RPMI8226 (cell line): ENCODE results near the gene CLSTN2.

Source experiments
- DNase-seq: peaks from one replicate; pipeline ENCODE4 v3.0.0-alpha.2; 2015

Gene CLSTN2

DNA sequence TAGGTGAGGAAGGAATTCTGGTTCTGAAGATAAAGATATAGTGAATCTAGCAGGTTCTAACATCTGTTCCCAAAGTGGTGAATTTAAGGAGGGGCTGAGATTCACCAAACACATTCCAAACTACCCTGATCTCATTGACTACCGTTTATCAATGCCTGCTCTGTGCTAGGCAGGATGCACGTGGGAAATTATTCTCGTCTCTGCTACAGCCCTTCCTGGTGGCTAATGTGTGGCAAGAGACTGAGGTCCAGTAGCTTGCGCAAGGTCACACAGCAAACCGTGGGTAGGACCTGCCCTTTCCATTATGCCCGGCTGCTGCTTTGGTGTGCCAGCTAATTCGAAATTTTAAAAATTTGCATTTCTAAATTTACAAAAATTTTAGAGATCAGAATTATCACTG lies 533.4 kb downstream of the CLSTN2 start:
- no peak for DNase-seq

DNA sequence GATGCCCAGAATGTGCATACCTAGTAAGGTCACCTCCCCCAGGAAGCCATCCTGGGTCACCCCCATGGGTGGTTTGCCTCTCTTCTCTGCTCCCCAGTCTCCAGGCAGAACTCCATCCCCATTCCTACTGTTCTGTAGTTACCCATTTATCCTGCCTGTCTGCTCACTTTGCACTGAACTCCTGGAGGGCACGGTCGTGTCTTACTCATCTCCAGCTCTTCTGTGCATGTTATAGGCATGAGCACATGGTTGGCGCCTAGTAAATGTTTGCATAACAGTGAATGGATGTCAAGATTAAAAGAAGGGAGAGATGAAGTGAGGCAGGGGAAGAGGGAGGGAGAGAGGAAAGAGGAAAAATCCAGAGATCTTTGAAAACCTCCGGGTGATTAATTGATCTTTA lies 534.5 kb downstream of the CLSTN2 start:
- DNase-seq, result no peak

DNA sequence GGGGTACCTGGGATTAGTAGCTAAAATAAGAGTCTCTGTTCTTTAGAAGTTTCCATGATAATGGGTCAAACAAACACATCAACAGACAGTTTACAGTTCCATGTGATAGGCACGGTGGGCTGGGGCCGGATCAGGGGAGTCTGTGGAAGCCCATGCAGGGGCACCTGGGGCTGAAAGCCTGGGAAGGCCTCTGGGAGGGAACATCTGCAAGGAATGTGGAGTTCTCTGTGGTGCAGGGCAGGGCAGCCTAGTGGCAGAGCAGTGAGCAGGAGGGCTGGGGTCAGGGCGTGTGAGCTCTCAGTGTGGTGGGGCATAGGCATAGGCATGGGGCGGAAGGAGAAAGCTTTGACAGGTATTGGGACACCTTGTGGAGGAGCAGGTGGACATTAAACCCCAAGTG lies 535.2 kb downstream of the CLSTN2 start:
- DNase-seq, result no peak

DNA sequence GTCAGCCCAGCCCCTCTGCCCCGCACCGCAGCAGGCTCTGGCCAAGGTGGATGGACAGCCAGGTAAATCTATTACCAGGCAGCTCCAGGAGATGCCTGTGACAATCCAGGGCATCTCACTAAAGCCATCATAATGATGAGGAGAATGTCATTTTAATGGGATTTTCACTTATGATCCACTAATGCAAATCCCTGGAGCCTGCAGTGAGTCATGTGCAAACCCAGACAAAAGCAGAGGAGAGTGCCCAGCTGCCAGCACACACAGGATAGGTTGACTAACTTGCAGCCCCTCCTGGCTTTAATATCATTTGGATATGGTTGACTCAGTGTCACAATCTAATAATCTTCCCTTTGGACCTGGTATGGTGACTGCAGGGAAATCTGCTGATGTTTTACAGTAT lies 536.0 kb downstream of the CLSTN2 start:
- no peak for DNase-seq

DNA sequence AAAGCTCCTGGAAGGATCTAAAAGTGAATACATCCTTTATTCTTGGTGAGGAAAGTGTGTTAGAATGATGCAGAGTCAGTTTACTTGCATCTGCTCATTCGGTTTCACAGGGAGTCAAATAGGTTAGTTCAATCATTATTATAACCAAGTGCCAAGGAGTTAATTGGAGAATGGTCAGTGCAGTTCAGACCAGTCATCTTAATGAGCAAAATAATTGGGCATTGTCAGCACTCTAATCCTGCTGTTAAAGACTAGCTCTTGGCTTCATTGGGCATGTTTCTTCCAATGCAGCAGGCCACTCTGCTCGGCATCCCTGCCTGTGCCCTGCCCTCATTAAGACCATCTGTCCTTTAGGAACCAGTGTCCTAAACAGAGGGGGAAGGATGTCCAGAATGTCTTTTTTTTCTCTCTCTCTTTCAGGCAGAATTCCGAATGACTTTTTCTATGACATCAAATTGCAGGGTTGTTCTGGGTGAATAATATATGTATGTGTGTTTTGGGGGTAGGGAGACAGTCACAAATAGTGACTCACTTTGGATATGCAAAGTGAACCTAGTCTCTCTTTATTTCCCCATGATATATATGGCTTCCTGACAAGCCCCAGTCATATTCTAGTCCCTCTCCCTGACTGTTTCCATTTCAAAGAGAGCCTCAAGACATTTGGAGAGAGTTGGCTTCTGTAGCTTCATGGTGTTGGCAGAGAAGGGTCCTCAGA lies 537.5 kb downstream of the CLSTN2 start:
- no peak for DNase-seq

DNA sequence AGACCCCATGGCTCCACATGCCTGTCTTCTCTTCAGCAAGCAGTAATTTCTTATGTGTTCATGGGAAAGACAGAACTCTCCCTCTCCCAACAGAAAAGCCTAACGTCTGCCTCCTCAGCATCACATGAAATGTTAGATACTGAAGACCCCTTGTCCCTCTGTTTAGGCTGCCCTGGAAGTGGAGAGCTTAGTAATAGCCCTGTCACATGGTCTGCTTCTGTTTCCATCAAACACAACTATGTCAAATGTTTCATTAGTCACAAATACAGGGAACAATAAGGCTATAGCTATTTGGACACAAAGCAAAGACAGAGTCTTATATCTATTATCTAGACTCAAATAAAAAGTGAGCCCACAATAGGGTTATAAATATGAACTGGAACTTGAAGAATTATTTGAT lies 552.6 kb downstream of the CLSTN2 start:
- no peak for DNase-seq

DNA sequence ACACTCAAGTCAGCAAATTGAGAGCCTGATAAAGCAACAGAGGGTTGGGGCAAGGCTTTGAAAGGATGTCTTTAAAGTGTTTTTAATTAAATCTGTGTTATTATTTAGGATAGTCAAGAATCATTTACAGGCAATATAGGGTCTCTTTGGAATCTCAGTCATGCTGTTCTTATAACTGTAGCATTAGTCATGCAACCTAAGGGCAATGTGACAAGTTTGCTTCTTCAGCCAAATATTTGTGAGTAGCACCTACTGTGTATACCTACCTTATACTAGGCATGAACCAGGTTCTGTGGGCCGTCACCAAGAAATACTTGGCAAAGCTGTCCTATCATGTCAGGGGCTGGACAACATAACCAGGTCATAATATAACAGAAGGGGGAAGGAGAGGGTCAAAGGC lies 558.3 kb downstream of the CLSTN2 start:
- DNase-seq, result no peak

DNA sequence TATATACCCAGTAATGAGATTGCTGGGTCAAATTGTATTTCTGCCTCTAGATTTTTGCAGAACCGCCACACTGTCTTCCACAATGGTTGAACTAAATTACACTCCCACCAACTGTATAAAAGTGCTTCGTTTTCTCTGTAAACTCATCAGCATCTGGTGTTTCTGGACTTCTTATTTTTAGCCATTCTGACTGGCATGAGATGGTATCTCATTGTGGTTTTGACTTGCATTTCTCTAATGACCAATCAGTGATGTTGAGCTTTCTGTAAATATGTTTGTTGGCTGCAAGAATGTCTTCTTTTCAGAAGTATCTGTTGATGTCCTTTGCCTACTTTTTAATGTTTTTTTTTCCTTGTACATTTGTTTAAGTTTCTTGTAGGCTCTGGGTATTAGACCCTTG lies 560.0 kb downstream of the CLSTN2 start:
- no peak for DNase-seq

DNA sequence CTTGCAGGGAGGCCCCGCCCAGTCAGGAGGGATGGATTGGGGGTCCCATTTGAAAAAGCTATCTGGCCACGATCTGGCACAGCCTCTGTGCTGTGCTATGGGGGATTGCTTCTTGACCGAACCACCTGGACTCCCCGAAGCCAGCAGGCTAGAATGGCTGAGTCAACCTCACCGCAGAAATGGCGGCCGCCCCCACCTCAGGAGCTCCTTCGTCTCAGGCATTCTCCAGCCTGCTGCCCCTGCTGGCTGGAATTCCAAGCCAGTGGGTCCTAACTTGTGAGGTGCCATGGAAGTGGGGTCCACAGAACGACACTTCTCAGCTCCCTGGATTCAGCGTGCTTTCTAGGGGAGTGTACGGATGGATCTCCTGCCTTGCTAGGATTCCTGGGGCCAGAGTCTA lies 562.3 kb downstream of the CLSTN2 start:
- no peak for DNase-seq

DNA sequence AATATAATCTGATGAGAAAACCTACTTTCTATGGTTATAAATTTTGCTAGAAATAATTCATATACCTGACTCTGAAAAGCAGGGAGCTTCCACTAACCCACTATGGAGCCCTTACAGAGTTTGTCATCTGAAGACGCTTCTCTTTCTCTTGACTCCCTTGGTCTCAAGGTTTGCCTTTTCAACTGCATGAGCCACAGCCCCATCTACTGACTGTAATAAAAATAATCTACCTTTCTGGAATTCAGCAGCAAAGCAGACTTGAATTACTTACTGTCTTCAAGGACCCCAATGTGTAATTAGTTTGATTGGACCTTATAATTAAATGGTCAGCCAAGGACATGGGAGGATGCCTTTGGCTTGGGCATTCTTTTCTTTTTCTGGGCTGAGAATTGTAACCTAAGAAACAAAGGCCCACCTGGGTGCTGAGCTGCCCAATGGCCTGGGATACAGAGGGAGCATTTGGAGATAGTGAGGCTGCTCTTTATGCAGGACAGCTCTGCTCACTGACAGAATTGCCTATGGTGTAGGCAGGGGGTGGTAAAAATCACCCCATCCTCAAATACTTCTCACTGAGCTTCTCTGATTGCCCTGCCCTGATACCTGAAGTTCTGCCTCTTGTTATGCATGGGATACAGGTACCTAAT lies 564.3 kb downstream of the CLSTN2 start:
- peak; percentile 3 for DNase-seq

DNA sequence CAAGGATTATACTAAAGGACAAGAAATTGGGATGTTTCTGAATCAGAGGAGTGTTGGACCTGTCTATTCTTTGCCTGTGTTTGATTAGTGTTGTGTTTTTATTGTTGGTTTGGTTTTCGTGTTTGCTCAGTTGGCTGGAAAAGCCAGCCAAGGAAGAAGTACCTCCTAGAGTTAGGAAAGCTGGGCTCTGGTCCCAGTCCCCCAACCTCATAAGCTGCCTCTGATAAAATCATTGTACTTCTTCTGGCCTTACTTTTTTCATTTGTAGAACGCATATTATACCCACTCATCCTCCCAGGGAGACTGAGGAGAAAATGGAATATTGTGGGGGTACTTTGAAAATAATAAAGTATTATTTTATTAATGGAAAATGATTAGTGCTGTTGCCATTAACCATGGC lies 565.5 kb downstream of the CLSTN2 start:
- DNase-seq, result no peak

DNA sequence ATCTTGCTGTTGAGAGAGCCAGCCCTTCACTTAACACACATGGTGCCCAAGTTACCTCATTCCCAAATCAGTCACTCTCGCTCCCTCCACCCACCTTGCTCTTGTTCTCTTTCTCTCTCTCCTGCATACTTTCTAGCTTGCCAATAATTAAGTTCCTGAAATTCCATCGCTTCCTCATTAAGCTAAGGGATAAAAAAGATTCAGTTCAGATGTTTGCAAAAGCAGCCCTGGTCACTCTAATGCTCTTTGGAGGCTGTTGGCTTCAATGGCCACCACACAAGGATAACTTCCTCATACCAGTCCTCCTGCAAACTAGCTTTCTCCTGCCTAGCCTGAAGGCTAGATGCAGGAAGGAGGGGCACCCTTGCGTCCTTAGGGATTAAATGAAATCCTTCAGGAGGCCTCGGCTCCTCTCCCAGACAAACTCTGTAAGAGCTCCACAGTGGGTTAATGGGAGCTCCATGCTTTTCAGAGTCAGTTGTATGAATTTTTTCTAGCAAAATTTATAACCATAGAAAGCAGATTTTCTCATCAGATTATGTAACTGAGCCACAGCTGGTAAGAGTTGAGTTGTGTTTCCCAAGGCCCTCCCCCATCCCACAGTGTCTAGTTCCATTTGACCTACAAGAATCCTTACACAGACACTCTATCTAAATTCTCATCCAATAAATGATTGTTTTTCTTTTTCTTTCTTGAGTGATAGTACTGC lies 566.2 kb downstream of the CLSTN2 start:
- DNase-seq, result no peak

DNA sequence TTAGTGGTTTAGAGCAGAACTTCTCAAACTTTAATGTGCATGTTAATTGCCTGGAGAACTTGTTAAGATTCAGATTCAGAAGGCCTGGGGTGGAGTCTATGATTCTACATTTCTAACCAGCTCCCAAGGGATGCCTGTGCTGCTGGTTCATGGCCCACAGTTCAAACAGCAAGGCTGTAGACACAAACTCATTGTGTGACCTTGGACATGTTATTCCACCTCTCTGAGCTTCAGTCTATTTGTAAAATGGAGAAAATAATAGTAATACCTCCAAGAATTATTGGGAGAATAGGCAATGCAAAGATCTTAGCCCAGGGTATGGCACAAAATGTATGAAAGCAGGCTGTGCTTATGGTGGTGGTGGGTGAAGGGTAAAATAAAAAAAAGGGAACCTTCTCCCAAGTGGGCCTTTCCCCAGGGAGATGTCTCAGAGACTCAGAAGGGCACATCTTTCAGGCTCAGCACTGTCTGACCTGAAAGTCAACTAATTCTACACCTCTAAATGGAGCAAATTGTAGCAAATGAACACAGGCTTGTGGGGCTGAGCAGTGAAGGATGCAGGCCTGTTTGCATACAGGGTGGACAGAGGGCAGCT lies 566.9 kb downstream of the CLSTN2 start:
- DNase-seq, result no peak

DNA sequence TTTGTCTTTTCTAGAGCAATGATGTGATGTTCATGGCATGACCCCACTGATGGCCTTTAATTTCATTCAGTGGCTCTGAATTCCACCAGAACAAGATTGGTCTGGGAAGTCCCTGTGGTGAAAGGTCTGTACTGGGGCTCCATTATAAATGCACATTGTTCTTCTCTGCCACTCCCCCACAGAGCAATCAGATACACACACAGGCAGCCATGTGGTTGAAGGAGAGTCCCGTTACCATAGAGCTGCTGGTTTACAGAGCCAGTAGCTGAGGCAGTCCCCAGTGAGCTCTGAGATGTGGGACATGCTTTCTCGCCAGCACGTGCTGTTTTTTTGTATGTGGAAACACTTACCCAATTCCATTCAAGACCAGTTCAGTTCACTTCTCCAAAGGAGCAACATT lies 570.2 kb downstream of the CLSTN2 start:
- DNase-seq, result no peak

DNA sequence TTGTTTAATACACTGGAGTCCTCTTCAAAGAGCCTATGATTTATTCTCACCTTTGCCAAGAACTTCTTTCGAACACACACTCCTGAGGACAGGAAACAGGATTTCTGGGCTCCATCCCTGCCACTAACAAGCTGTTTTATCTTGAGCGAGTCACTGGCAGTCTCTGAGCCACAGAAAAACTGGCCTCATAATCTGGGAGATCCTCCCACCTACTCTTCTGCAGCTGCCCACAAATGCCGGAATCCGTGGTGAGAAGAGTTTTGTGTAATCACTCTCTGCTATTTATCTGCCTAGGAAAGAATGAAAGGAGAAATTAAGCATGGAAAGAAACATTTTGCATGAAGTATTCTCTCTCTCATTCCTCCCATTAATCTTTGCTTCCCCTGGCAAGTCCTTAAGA lies 570.9 kb downstream of the CLSTN2 start:
- DNase-seq, result no peak

DNA sequence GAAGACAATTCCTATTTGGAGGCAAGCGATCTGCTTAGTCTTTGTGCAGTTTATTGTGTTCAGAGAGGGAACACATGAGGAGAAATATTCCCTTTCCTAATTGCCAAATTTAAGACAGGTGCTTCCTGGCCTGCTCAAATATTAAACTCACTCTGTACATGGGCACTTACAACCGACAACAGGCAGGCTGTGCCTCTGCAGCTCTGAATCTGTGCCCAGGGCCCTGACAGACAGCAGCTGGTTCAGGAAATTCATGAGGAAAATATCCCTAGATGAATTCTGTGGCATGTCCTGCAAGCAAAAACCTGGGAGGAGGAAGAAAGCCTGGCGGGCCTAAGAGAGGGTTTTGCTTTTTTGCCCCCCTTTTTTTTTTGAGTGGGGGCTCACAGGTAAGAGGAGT lies 573.6 kb downstream of the CLSTN2 start:
- DNase-seq, result no peak

DNA sequence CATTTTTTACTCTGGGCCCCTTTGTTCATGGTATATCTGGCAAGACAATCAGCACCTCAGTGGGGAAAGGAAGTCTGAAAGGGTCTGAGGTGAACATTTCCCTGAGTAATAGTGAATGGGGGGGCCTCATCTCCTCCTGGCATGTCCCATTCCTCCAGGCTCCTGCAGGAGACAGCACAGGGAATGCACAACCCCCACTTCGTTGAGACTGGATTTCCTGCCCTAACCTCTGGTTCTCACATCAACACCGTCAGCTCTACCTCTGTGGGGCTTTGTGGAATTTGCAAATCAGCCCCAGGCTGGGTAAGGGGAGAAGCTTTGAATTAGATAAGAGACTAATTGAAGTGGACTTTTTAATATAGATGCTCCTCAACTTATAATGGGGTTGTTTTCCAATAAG lies 574.5 kb downstream of the CLSTN2 start:
- no peak for DNase-seq

DNA sequence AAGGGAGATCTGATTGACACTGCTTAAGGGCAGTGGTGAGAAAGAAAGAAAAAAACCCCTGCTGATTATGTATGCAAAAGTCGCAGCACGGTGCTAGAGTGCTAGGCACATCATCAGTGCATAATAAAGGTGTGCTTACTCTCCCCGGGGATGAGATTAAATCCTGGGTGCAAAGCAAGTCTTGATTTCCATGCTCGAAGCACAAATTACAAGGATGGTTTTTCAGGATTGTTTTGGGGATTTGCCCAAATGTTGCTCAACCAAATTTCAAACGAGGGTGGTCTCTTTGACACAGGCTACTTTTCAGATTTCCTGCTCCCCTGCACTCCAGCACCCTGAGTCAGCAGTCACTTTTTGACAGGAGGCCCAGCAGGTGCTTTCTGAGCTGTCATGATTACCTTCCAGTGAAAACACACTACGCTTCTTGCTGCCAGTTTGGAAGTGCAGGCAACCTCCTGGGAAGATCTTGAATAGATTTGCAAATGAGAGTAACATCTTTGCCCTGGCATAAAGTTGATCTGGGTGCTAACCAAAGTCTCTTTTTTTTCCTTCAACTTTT lies 575.4 kb downstream of the CLSTN2 start:
- DNase-seq, result no peak

DNA sequence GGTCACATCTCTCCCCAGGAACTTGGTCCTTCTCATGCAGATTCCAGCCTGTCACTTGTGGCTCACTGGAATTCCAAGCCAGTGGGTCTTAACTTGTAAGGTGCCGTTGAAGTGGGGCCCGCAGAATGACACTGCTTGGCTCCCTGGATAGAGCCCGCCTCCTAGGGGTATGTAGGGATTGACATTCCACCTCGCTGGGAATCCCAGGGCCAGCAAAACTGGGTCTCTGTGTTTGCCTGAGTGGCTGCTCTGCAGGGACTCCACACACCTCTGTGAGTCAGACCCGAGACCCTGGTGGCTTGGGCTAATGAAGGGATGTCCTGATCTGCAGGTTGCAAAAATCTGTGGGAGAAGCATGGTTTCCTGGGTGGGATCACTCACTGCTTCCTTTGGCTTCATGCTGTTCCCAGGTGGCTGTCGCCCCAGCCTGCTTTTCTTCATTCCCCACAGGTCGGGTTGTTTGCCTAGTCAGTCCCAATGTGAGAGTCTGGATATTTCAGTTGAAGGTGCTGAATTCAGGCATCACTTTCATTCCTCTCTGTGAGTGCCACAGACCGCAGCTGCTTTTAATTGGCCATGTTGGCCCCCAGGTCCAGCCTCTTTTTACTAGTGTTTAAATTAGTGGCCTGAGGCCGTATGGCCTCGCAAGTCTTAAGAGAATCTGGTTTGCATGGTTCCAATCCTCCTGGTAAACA lies 586.9 kb downstream of the CLSTN2 start:
- no peak for DNase-seq

DNA sequence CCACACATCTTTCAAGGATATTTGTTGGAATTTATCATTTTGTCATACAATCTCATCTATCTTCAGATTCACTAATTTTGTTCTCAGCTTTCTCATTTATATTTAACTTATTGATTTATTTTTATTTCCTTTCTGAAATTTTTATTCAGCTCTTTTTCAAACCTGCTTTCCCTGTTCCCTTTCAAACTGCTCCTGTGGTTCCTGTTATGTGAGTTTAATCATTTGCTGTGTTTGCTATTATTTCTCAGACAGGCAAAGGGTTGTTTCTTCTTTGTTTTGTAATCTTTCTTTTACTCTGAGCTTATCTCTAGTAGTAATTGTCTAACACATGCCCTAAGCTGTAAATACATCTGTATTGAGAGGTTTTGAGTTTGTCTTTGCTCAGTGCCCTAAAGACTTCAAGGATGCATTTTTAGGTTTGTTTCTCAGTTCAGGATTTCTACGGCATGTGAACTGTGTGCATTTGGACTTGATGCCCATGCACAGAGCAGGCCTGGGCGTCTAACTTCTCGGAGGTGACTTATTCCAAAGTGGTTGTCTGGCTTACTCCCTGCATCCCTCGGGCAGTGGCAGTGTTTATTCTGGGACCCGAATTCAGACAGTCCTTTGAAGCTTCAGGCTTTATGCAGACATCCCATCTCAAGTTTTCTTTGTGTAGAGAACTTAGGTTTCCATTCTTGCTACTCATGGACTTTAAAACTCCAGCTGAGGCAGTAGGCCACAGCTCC lies 587.8 kb downstream of the CLSTN2 start:
- DNase-seq, result no peak

DNA sequence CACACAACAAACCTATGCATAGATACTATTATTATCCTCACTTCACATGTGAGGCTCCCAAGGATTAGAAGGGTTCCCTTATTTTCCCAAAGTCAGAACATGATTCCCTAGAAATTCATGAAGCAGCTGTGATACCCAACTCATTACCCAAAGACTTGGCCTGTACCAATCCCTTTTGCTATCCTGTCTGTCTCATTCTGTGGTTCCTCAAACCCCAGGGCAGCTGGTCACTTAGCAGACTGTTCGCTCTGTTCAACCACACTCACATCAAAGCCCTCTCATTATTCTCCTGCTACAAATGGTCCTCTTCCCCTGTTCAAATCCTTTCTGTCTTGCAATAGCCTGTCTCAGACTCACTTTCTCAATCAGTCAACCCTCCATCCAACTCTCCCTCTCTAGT lies 588.6 kb downstream of the CLSTN2 start:
- no peak for DNase-seq

DNA sequence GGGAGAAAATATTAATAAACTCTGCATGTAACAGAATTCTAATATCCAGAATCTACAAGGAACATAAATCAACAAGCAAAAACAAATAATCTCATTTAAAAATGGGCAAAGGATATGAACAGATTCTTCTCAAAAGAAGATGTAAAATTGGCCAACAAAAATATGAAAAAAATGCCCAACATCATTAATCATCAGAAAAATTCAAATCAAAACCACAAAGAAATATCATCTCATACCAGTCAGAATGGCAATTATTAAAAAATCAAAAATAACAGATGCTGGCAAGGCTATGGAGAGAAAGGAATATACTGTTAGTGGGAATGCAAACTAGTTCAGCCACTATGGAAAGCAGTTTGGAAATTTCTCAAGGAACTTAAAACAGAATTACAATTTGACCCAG lies 592.2 kb downstream of the CLSTN2 start:
- no peak for DNase-seq
